NCI-H526 (cell line): ENCODE data around the gene TP53BP2.
"Not testable (repeated sequence)": the region's sequence is repeated elsewhere in the genome, so short reads cannot be mapped to it uniquely, and the experiment has no call there.

ENCODE experiments used
- DNase-seq, 2 experiments: peaks; one replicate each; lab custom pipeline; 2025; lab: John Stamatoyannopoulos, UW

TP53BP2 gene, protein sequence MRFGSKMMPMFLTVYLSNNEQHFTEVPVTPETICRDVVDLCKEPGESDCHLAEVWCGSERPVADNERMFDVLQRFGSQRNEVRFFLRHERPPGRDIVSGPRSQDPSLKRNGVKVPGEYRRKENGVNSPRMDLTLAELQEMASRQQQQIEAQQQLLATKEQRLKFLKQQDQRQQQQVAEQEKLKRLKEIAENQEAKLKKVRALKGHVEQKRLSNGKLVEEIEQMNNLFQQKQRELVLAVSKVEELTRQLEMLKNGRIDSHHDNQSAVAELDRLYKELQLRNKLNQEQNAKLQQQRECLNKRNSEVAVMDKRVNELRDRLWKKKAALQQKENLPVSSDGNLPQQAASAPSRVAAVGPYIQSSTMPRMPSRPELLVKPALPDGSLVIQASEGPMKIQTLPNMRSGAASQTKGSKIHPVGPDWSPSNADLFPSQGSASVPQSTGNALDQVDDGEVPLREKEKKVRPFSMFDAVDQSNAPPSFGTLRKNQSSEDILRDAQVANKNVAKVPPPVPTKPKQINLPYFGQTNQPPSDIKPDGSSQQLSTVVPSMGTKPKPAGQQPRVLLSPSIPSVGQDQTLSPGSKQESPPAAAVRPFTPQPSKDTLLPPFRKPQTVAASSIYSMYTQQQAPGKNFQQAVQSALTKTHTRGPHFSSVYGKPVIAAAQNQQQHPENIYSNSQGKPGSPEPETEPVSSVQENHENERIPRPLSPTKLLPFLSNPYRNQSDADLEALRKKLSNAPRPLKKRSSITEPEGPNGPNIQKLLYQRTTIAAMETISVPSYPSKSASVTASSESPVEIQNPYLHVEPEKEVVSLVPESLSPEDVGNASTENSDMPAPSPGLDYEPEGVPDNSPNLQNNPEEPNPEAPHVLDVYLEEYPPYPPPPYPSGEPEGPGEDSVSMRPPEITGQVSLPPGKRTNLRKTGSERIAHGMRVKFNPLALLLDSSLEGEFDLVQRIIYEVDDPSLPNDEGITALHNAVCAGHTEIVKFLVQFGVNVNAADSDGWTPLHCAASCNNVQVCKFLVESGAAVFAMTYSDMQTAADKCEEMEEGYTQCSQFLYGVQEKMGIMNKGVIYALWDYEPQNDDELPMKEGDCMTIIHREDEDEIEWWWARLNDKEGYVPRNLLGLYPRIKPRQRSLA

DNA sequence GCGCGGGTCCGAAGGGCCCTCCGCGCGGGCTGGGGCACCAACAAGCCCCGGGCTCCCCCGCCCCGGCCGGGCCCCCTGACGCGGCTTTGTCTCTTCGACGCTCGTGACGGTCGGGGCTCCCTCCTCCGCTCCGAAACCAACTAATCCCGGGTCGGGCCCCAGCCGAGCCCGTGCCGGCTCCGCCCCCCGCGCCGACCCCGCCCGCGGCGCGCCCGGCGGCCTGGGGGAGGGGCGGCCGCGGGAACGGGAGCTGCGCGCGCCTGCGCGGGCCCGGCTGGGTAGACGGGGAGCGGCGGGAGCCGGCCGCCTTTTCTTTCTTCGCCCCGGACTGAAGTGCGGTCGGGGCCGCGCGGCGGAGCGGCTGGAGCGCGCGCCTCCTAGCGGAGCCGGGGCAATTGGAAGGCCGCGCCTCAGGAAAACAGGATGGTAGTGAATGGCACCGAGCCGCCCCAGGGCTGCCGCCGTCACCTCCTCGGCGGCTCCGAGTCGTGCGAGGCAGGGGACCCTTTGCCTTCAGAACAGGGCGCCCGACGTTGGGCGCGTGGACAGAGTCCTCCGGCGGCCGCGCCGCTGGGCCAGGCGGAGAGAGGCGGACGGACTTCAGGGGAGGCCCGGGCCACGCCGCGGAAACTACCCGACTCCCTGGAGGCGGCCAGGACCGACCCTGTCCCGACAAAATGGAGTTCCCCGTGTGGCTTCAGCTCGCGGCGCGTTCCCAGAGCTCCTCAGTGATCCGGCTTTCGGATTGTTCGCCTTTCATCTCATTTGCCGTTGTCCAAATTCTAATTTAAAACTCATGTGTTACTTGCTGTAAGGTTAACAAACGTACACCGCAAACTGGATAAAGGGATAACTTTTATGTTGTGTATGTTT, at the start of gene TP53BP2:
Gene TP53BP2 (minus strand): TSS at position 138 of the 873 bp plus-strand sequence. CDS start 267 bp downstream, outside the sequence.
- DNase-seq, result peak; percentile 46 to 83

DNA sequence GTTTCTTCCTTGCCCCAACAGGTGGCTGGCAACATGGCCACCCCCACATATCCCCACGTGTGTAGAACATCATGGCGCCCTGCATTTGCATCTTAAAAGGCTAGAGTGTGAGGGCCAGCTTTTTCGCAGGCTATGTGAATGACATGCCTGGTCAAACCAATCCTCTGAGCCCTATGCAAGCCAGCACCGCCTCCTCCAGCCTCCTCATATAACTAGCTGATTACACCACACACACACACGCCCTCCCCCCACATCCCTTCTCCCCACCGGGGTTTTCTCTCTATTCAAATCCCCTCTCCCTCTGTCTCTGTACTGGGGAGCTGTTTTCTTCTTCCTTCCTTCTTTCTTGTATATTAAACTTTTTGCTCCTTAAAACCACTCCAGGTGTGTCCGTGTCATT, 44.7 kb upstream of the TP53BP2 start:
- DNase-seq, result not testable (repeated sequence)

DNA sequence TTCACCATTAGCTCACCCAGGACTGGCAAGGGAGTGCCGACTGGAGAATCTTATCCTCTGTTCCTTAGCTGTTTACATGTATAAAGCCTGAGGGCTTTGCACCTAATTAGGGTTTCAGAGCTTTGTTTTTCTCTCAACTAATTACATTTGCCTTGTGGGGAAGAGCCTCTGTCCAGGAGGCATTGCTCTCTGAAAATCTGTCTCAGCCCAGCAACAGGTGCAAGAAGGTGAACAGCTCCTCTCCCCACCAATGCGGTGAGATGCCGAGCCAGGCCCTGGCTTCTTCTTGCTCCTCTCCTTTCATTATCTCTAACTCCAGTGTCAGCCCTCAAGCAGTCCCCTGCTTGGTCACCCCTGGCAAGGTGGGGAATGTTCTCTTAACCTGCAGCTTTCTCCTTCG, 43.6 kb upstream of the TP53BP2 start:
- not testable (repeated sequence) for DNase-seq

GRCh38 chr1:223887747-223888418, 42.1 kb upstream of the TP53BP2 start:
- no peak for DNase-seq

DNA sequence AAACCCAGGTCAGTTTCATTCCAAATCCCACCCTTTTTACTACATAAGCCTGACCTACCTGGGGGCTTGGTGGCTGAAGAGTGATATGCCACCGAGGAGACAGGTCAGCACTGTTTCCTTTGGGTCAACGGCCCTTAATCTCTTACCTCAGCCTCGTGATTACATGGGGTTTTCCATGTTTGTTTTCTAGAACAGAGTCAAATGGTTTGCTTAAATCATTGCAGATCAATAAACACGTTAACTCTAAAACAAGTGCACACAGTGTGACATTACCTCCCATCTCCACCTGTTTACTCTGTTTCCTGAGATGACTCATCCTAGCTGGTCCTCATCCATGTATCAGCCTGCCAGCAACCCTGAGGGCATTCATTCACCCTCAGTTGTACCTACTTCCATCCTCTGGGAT, 40.8 kb upstream of the TP53BP2 start:
- DNase-seq, result no peak

- DNase-seq, result no peak
These were observed 39.9 kb upstream of the TP53BP2 start for GRCh38 chr1:223885614-223886013.

DNA sequence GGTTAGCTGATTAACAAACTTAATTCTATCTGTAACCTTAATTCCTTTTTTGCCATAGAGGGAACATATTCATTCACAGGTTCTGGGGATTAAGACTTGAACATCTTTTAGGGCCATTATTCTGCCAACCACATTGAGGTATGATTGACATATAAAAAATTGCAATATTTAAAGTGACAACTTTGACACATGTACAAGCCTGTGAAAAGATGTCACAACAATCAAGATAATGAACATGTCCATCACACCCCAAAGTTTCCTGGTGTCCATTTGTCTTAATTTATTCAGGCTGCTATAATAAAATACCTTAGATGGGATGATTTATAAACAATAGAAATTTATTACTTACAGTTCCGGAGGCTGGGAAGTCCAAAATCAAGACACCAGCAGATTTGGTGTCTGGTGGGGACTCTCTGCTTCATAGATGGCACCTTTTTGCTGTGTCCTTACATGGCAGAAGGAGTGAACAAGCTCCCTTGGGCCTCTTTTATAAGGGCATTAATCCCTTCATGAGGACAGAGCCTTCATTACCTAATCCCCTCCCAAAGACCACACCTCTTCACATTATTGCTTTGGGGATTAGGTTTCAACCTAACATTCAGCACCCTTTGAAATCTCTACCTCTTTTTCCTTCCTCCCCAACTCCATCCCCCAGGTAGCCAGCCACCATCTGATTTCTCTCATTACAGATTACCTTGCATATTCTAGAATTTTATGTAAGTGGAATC, 33.0 kb upstream of the TP53BP2 start:
- DNase-seq, result no peak

DNA sequence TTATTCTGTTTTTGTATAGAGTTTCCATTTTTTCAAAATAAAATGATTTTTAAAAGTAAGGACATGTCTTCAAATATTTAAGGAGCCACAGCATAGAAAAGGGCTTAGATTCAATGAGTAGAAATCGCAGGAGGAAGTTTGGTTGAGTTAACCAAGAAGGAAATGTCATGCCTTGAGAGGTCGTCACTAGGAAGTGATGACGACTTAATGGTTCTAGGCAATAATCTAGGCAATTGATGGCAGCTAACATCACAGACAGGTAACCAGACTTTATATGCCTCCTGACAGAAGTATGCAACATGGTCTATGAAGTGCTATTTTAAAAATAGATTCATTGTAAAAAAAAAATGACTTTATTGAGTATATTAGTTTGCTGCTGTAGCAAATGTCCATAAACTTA, 32.1 kb upstream of the TP53BP2 start:
- DNase-seq, result no peak

GRCh38 chr1:223876590-223876989, 30.8 kb upstream of the TP53BP2 start:
- DNase-seq, result peak; percentile 24 to 26

DNA sequence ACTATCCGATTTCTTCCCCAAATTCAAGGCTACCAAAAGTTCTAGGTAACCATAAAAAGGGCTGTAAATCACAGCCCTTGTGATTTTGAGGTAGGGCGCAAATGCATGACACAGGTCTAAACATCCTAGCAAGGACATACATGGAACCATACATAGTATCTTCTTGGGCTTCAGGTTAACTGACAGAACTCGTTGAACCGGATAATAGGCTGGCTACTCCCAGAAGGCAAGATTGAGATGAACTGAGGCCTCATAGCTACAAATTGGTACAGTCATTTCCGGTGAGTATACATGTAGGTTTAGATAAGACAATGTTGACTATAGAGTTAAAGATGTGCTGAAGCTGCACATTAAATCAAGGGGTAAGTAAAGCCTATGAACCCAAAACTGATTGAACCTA, 27.3 kb upstream of the TP53BP2 start:
- DNase-seq, result no peak

- no peak for DNase-seq
These were observed 26.7 kb upstream of the TP53BP2 start for GRCh38 chr1:223872308-223872901.

DNA sequence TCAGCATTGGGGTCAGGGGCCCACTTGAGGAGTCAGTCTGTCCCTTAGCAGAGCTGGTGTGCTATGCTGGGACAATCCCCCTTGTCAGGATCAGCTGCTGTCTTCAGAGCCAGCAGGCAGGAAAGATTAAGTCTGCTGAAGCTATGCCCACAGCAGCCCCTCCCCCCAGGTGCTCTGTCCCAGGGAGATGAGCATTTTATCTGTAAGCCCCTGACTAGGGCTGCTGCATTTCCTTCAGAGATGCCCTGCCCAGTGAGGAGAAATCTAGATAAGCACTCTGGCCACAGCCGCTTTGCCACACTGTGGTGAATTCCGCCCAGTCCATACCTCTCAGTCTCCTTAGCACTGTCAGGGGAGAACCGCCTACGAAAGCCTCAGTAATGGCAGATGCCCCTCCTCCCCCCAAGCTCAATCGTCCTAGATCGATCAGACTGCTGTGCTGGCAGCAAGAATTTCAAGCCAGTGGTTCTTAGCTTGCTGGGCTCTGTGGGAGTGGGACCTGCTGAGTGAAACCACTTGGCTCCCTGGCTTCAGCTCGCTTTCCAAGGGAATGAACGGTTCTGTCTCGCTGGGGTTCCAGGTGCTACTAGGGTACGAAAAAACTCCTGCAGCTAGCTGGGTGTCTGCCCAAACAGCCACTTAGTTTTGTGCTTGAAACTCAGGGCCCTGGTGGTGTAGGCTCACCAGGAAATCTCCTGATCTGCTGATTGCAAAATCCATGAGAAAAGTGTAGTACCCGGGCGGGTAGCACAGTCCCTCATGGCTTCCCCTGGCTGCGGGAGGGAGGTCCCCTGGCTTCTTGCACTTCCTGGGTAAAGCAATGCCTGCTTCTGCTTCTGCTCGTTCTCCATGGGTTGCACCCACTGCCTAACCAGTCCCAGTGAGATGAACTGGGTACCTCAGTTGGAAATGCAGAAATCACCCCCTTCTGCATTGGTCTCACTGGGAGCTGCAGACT, 25.1 kb upstream of the TP53BP2 start:
- DNase-seq, result no peak

DNA sequence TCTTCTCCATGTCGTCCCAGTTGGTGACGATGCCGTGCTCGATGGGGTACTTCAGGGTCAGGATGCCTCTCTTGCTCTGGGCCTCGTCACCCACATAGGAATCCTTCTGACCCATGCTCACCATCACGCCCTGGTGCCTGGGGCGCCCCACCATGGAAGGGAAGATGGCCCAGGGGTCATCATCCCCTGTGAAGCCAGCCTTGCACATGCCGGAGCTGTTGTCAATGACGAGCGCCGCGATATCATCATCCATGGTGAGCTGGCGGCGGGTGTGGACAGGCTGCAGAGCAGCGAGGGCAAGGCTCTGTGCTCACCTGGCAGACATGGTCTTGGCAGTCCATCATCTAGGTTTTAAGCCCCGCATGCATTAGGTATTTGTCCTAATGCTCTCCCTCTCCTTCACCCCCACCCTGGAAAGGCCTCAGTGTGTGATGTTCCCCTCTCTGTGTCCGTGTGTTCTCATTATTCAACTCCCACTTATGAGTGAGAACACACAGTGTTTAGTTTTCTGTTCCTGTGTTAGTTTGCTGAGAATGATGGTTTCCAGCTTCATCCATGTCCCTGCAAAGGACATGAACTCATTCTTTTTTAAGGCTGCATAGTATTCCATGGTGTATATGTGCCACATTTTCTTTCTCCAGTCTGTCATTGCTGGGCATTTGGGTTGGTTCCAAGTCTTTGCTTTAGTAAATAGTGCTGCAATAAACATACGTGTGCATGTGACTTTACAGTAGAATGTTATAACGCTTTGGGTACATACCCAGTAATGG, 19.0 kb upstream of the TP53BP2 start:
- not testable (repeated sequence) for DNase-seq

DNA sequence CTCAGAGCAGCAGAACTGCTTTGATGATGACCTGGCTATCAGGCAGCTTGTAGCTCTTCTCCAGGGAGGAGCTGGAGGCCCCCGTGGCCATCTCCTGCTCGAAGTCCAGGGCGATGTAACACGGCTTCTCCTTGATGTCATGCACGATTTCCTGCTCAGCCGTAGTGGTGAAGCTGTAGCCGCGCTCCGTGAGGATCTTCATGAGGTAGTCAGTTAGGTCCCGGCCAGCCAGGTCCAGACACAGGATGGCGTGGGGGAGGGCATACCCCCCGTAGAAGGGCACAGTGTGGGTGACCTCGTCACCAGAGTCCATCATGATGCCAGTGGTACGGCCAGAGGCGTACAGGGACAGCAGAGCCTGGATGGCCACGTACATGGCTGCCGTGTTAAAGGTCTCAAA, 18.3 kb upstream of the TP53BP2 start:
- no peak for DNase-seq

DNA sequence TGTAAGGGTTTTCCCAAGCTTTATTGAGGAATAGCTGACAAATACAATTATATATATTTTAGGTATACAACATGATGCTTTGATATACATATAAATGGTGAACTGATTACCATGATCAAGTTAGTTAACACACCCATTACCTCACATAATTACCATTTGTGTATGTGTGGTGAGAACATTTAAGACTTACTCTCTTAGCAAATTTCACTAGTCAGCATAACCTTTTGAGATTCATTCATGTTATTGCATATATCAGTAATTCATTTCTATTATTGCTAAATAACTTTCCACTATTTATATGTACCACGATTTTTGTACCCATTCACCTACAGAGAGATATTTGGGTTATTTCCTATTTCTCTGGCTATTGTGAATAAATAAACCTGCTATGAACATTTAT, 16.2 kb upstream of the TP53BP2 start:
- no peak for DNase-seq

DNA sequence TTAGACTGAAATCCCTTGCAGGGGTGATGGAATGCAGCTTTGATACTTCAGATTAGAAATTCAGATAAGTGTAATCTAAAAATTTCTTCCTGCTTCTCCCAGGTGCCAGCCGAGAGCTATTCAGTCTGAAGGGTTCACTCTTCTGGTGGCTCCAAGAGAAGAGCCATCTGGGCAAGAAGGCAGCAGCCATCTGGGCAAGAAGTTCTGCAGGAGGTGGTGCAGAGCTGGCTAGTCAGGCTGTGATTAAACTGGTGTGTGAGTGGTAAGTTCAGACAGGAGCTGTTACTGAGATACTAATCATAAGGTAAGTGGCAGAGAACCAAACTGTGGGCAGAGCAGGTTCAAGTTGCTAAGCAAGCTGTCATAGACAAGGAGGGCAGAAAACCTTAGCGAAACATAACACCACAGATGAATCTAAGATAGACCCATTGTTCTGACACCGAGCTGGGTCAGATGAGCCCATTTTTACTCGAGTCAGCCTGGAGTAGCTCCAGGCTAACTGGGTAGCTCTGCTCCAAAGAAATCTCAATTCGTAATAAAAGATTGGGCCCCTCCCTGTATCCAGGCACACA, 14.4 kb upstream of the TP53BP2 start:
- DNase-seq, result no peak

DNA sequence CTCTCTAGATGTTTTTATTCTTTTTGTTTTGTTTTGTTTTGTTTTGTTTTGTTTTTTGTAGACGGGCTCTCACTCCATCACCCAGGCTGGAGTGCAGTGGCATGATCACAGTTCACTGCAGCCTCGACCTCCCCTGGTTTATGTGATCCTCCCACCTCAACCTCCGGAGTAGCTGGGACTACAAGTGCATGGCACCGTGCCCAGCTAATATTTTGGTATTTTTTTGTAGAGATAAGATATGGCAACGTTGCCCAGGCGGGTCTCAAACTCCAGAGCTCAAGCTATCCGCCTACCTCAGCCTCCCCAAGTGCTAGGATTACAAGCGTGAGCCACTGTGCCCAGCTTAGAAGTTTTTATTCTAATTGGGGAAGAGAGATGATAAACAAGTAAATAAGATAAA, 13.3 kb upstream of the TP53BP2 start:
- DNase-seq, result no peak

DNA sequence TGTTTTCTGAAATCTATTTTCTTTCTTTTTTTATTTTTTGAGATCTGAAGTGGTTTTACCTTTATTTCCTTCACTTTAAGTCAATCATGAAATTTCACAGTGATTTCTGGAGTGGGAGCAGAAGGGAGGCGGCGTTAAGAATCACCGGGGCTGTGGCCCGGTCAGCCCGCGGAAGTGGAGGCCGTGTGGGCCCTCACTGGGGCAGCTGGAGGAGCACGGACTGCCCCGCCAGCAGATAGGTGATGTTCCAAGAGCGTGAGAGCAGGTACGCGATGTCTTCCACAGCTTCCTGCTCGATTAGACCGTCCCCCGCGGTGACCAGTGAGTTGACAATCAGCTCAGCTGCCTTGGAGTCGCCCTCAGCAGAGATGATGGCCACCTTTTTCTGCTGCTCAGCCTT, 10.6 kb upstream of the TP53BP2 start:
- no peak for DNase-seq
